Skin epidermis (tissue), 12 donors: ENCODE data around the gene HTRA1.

ENCODE experiments used
- H3K27ac ChIP-seq, 21 experiments: fragments of 200-600 bp; sonication (generic) in 11 of 21; one replicate each; pipeline ENCODE4 v1.5.0; 2020; ENCODE audit warnings: mild to moderate bottlenecking in 3 of 21, inconsistent platforms in 2 of 21, moderate library complexity in 2 of 21
- H3K4me3 ChIP-seq, 7 experiments: fragments of 200-600 bp; sonication (generic) in 2 of 7; one replicate each; pipeline ENCODE4 v1.5.0; 2020; ENCODE audit warnings: inconsistent platforms in 2 of 7, mild to moderate bottlenecking in 2 of 7, moderate library complexity in 1 of 7

The HTRA1 gene

DNA sequence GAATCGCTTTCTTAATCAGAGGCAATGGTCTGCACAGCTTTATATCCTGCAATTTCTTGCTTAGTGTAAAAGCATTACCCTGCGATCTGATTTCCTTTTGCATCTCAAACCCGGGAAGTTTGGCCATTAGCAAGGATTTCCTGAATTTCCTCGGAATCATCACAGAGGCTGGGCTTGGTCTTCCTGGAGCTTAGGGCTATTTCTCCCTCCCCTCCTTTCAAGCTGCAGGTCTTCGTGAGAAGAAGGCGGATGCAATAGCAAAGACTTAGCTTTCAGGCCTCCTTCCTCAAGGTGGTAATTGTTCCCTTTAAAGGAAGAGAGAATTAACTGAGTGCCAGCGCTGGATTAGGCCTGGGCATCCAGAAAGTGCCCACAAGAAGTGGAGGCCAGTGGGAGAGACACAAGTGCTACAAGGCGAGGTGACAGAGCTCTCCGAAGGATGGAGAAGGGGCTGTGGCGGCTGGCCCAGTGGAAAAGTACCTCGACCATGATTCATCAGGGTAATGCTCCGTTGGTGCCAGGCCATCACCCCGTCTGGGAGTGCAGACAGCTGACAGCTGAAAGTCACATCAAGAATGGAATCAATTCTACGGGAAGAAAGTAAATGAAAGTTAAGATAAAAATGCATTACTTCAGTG is 10.9 kb upstream of the HTRA1 start:
- Histone ChIP-seq H3K4me3 (no peak overlapping the region), H3K27ac (peak overlapping the region in 1 of 21 experiments; percentile 18)

DNA sequence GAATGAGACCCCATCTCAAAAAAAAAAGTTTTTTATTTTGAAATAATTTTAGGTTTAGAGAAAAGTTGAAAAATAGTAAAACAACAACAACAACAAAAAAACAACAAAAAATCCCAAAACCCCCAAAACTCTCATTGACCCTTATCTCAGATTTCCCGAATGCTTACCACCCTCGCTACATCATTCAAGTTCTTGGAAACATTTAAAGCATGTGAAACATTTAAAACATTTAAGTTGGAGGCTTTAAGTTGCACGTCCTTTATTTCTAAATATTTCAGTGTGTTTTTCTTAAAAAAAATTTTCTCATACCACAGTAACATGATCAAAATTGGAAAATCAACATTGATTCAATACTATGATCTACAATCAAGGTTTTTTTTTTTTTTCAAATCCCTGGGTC is 7.3 kb upstream of the HTRA1 start:
- Histone ChIP-seq H3K27ac (no peak overlapping the region), H3K4me3 (no peak overlapping the region)

DNA sequence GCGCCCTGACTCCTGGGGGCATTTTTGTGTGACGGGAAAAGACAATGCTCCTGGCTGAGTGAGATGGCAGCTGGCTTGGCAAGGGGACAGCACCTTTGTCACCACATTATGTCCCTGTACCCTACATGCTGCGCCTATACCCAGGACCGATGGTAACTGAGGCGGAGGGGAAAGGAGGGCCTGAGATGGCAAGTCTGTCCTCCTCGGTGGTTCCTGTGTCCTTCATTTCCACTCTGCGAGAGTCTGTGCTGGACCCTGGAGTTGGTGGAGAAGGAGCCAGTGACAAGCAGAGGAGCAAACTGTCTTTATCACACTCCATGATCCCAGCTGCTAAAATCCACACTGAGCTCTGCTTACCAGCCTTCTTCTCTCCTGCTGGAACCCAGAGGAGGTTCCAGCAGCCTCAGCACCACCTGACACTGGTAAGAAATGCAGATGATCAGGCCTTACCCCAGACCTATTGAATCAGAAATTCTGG is 6.7 kb upstream of the HTRA1 start, which contains the start of gene ARMS2:
Gene ARMS2, plus strand, starts transcription at position 51 of the 478 bp plus-strand sequence. Its CDS starts 75 bp downstream, at position 126.
- Histone ChIP-seq H3K27ac (no peak within 1 kb of the TSS), H3K4me3 (no peak within 1 kb of the TSS)

DNA sequence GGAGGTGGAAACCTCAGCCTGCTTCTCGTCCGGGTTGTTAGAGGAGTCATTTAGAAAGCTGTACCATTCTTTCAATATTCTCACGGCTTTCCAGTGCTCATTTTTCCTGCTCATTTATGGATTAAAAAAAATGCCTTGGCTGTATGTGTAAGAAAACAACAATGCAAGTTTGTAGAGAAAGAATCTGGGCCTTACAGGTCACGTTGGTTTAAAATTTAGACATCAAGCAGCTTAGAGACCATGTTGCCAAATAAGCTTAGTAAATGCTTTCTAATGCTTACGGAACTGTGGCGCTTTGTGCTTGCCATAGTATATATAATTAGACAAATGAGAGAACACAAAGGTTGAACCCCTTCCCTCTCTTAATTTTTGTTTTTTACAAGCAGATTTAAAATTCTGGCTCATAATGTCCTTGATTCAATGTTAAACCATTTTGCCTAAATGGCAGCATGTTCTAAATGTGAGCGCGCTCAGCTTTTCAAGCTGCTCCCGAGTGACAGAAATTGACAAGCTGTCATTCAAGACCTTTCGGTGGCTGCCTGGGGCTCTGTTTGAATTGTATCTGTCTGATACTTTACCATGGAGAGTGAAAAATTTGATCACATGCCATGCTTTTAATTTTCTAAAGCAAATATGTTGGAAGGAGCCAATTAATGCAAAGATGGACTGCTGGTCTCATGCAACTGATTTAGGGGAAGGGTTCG is 5.8 kb upstream of the HTRA1 start:
- Histone ChIP-seq H3K4me3 (no peak overlapping the region), H3K27ac (no peak overlapping the region)

DNA sequence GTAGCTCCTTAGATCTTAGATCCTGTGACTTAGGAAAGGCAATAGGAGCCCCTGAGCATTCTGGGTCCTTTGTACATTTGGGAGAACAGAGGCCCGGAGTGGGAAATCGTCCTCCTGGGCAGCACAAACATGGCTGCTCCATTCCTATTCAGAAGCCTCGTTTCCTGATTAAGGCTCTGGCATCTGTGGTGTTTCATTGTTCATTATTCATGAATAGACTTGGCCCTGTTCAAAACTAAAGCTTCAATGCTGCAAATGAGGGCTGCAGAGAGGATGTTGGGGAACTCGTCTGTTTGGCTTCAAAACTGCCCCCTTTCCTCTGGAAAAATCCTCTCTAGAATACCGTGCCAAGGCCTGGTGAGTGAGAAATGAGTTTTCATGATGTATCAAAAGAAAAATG is 3.4 kb upstream of the HTRA1 start:
- H3K4me3 ChIP-seq = no peak overlapping the region
- peak overlapping the region in 4 of 21 experiments; percentile 27 to 73 (median 36) for H3K27ac ChIP-seq

DNA sequence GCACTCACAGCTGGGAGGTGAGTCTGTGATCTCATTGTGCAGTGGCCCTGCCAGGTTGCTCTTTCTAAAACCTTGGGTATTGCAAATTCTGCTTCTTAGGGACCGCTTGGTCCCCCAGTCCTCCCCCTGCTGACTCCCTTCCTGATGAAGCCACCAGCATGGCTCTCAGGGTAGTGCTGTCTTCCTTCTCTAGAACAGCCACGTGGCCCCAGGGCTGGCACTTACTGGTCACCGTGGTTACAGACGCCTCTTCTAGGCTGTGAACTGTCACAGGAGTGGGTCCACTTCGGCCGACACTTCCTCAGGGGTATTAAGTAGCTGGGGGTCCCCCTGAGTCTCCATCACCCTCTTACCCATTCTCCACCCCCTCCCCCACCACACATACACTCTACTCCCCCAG is 2.7 kb upstream of the HTRA1 start:
- H3K4me3 ChIP-seq = no peak overlapping the region
- peak overlapping the region in 2 of 21 experiments; percentile 35 to 73 for H3K27ac ChIP-seq

DNA sequence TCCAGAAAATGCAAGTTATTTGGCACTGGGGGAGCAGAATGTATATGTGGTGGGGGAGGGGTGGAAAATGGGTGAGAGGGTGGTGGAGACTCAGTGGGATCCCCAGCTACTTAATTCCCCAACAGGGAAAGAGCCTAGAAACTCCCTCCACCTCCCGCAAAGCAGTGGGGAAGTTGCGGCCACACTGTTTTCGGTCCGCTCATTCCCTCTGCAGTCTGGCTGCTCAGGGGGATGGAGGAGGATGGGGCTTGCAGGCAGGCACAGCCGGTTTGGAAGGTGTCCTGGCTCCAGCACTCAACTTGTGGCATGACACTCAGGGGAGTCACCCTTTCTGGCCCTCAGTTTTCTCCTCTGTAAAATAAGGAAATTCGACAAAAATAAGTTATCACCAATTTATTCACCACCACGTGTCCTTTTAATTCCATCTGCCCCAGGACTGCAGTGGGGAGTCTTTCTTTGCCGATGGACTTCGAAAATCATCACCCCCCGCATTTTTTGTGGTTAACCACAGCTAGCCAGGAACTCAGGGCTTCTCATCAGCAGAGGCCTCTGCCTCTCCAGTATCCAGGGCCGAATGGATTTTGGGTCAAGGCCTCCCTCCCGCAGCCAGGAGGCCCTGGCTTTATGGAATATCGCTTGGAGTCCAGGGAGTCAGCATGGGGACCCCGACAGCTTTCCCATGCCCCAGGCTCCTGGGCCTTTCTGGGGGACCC is 1.6 kb upstream of the HTRA1 start:
- peak overlapping the region in 1 of 21 experiments; percentile 91 for H3K27ac ChIP-seq
- H3K4me3 ChIP-seq = no peak overlapping the region

DNA sequence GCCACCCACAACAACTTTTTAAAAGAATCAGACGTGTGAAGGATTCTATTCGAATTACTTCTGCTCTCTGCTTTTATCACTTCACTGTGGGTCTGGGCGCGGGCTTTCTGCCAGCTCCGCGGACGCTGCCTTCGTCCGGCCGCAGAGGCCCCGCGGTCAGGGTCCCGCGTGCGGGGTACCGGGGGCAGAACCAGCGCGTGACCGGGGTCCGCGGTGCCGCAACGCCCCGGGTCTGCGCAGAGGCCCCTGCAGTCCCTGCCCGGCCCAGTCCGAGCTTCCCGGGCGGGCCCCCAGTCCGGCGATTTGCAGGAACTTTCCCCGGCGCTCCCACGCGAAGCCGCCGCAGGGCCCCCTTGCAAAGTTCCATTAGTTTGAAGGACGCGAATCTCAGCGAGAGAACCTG is 461 bp upstream of the HTRA1 start:
- Histone ChIP-seq H3K4me3 (peak overlapping the region; percentile 35 to 72 (median 65)), H3K27ac (peak overlapping the region in 20 of 21 experiments; percentile 14 to 91 (median 67))

DNA sequence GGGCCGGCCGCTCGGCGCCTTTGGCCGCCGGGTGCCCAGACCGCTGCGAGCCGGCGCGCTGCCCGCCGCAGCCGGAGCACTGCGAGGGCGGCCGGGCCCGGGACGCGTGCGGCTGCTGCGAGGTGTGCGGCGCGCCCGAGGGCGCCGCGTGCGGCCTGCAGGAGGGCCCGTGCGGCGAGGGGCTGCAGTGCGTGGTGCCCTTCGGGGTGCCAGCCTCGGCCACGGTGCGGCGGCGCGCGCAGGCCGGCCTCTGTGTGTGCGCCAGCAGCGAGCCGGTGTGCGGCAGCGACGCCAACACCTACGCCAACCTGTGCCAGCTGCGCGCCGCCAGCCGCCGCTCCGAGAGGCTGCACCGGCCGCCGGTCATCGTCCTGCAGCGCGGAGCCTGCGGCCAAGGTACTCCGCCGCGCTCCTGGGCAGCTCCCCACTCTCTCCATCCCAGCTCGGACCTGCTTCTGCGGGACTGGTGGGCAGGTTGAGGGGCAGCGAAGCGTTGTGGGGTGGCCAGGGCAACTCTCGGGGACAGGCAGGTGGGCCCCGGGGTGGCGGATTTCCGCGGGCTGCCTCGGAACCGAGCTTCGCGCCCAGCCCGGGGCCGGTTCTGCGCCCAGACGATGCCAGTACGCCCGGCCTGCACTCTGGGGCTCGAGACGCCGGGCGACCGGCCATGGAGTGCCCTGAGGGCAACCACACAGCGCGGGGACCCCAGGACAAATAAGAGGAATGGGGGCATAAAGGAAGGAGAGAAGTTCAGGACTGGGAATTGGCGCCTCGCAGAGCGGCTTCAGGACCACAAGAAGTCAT is 578 bp downstream of the HTRA1 start:
- peak overlapping the region; percentile 63 to 72 (median 66) for H3K4me3 ChIP-seq
- peak overlapping the region; percentile 47 to 91 (median 80) for H3K27ac ChIP-seq

DNA sequence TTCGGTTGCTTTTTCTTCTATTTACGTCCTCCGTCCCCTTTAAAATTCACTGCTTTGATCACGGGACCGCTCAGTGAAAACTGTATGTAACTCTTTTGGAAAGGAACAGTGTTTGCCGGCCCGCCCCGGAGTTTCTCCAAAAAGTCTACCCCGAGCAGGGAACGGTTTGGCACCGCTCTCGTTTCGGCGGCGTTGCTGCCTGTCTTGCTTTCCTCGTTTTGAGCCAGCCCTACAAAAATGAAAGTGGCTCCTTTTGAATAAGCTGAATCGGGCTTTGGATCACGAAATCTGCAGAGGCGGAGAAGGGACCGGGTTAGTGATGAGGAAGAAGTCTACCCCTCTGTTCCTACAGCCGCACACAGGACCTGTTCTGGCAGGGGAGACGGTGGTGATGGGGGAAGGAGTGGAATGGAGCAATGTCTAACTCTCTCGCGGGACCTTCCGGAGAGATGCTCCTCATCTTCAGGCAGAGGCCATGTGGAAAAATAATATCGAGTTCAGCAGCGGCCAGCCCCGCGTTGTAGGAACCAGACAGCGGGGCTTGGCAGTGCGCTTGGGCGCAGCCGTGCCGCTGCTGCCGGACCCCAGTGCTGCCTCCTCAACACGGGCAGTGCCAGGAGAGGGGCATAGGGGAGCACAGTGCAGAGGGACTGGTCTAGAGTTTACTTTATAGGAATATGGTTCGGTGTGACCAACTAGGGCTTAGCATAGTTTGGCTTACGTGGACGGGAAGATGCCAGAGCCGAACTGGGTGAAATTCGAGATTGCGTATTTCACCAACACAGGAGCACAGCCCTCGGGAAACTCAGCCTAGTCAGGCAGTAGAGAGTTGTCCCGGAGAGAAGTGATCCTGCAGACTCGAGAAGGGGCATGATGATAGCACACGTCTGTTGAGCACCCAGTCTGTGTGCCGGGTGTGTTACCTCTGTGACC is 1.4 kb downstream of the HTRA1 start:
- H3K4me3 ChIP-seq = peak overlapping the region; percentile 63 to 72 (median 66)
- H3K27ac ChIP-seq = peak overlapping the region; percentile 47 to 91 (median 80)

DNA sequence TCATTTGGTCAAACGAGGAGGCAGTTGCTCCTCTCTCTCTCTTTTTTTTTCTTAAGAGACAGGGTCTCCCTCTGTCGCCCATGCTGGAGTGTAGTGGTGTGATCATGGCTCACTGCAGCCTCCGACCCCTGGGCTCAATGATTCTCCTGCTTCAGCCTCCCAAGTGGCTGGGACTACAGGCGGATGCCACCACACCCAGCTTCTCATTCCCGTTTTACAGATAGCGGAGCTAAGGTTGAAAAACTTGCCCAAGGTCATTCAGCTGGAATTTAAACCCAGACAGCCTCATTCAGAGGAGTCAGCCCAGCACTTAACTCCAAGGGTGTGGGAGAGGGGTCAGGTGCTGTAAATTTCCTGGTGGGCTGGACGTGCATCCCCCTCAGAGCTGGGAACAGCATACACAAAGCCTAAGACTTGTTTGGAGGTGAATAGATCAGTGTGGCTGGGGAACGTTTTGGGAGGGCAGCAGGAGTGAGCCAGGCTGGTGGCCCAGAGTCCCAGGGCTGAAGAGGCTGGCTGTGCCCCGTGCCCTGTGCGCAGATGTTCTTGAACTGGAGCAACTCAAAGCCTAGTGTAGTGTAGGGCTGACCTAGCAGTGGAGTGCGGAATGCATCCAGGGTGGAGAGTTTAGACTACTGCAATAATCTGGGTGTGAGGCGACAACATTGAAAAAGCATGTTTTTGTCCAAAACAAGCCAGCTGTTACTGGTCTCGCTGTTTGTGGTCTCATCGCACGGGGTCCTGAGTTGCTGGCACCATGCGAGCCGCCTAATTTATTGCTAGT is 2.3 kb downstream of the HTRA1 start:
- peak overlapping the region; percentile 63 to 72 (median 66) for H3K4me3 ChIP-seq
- H3K27ac ChIP-seq = peak overlapping the region in 10 of 21 experiments; percentile 64 to 91 (median 84)

DNA sequence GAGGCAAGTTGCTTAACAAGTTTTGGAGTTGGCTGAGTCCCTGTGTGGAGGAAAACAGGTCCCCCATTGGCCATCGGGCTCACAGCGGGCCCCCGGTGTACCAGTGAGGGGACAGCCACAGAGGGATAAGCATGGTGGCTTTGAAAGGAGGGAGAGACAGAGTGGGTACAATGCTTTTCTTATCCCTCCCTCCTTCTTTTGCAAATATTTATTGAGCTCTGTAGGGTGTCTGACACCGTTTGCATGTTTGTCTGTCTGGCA is 2.8 kb downstream of the HTRA1 start:
- Histone ChIP-seq H3K27ac (peak overlapping the region in 3 of 21 experiments; percentile 84 to 91 (median 87)), H3K4me3 (peak overlapping the region in 3 of 7 experiments; percentile 65 to 71 (median 66))

DNA sequence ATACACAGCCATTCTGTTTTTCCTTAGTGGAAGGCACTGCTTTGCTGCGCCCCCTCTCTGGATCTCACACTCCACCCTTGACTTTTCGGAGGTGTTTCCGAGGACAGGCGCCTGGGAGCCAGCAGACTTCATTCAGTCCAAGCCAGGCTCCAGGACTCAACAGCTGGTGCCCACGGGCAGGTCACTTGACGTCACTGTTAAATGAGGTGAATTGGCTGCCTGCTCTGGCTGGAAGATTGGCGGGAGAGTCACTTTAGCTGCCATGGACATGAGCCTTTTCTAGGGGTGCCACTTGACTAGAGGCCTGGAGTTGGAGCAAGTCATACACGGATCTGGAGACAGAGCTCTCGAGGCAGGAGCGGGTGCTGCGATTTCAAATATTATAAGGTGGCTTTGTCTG is 3.2 kb downstream of the HTRA1 start:
- Histone ChIP-seq H3K27ac (peak overlapping the region in 2 of 21 experiments; percentile 84 to 91), H3K4me3 (peak overlapping the region in 3 of 7 experiments; percentile 65 to 71 (median 66))

DNA sequence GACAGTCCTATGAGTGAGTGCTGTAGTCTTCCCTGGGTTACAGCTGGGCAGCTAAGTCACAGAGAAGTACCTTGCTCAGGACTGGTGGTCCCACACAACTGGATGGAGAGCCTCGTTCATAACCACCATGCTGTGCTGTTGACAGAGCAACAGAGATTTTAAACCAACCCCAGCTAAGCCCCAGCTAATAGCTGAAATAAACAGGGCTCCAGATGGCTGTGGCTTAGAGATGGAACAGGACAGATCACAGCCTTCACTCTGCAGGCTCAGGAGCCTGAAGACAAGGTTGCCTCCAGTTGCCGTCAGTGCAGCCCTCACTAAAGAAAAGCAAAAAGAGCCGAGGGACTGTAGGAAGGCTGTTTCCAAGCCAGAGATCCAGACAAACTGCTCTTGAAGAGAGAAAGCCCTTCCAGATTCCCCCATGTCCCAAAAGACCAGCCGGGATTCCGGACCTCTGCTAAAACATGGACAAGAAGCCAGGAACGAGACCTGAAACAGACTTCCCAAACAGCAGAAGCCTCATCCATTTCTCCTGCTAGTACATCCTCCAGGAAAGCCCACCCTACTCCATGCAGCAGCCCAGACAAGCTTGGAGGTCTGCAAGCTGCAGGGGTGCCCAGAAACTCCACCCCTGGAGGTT is 4.2 kb downstream of the HTRA1 start:
- H3K27ac ChIP-seq = peak overlapping the region in 1 of 21 experiments; percentile 9
- H3K4me3 ChIP-seq = no peak overlapping the region

DNA sequence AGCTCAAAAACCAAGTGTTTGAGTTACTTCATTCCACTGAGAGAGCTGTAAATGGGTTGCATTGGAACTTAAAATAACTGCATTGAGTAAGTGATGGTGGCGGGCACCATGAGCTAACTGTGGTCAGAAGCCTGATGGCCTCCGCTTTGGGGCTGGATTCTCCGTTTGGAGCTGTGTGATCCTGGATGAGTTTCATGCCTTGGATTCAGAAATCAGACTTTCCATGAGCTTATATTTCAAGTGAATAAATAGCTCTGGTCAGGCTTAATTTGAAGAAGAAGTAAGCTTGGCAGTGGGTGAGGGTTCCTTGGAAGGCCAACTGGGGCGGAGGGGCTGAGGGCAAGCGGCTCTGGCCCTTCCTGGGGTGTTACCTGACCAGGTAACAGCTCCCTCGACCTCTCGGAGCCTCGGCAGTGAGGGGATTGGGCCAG is 5.6 kb downstream of the HTRA1 start:
- peak overlapping the region in 5 of 21 experiments; percentile 19 to 56 (median 42) for H3K27ac ChIP-seq
- no peak overlapping the region for H3K4me3 ChIP-seq

DNA sequence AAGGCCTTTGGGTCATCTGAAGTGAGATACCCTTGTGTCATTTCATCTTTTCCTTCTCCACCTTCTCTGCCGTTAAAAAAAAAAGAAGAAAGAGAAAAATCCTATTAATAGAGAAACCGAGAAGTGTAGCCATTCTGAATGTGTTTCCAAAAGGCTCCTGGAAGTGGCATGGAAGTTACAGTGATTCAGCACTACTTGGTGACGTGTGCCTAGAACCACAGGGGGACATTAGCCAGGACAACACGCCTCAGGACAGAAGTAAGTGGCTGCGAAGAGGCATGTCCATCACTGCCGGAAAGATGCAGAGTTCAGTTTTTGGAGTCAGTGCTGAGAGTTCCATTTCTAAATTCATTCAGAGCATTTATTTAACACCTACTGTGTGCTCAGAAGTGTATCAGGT is 6.3 kb downstream of the HTRA1 start:
- peak overlapping the region in 8 of 21 experiments; percentile 14 to 77 (median 55) for H3K27ac ChIP-seq
- H3K4me3 ChIP-seq = no peak overlapping the region

DNA sequence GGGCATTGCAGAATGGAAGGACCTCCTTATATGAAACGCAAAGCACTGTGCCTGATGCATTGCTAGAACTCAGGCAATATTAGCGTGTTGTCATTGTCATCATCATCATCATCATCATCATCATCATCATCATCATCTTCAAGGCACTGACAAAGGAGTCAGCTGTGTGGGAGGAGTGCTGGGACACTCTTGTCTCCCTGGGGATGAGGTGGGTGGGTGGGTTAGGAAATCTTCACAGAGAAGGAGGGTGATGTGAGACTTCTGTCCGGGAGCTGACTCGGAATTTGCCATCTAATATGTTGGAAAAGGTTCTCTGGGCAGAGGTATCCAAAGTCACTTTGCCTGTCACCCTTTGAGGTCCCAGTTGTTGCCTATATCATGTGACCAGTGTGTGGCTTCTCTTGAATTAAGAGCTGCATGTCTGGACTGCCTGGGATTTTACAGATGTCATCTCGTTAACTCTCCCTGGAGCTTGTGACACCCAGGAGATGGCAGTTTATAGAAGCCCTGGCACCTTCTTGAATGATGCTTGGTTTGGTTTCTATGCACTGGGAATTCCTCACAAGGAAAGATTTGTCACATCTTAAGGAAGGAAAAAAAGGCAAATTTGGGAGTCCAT is 7.1 kb downstream of the HTRA1 start:
- Histone ChIP-seq H3K27ac (peak overlapping the region in 12 of 21 experiments; percentile 14 to 77 (median 54)), H3K4me3 (no peak overlapping the region)
